GM23338 (cell line): ENCODE measurements around the gene RPS6KA5. TPM values are rescaled to one million over a fixed set of nuclear protein-coding genes. Genes with fewer than 3 reads are reported as not detected.

Source experiments
- ATAC-seq: fragments of 200-7000 bp; cut with Tn5 transposase; 3 replicates; pipeline ENCODE4 v1.9.1; 2020
- DNase-seq: peaks from one replicate; pipeline ENCODE4 v3.0.0-alpha.2; 2015; ENCODE audit warnings: low spot score
- H2AFZ ChIP-seq: fragments of 200-600 bp; sonication (generic); 2 replicates; pipeline ENCODE4 v1.8.0; 2016; ENCODE audit warnings: antibody characterized with exemption, mild to moderate bottlenecking, moderate library complexity
- H3F3A ChIP-seq: fragments of 200-600 bp; sonication (generic); replicated peaks from 2 replicates; pipeline ENCODE4 v1.8.0; 2017; ENCODE audit warnings: antibody characterized with exemption, mixed run types, low read depth
- H3K27ac ChIP-seq: fragments of 200-600 bp; sonication (generic); 2 replicates; pipeline ENCODE4 v1.6.1; 2016; ENCODE audit warnings: low read depth
- H3K27me3 ChIP-seq: fragments of 200-600 bp; sonication (generic); 2 replicates; pipeline ENCODE4 v1.8.0; 2016; ENCODE audit warnings: mild to moderate bottlenecking, mixed run types, moderate library complexity; ENCODE audit not compliant: insufficient read depth
- H3K36me3 ChIP-seq: fragments of 200-600 bp; sonication (generic); 2 replicates; pipeline ENCODE4 v1.8.0; 2016; ENCODE audit warnings: mild to moderate bottlenecking; ENCODE audit not compliant: insufficient read depth
- H3K4me1 ChIP-seq: fragments of 200-600 bp; sonication (generic); 2 replicates; pipeline ENCODE4 v1.8.0; 2016; ENCODE audit warnings: mild to moderate bottlenecking, moderate library complexity; ENCODE audit not compliant: insufficient read depth
- H3K4me2 ChIP-seq: fragments of 200-600 bp; sonication (generic); 2 replicates; pipeline ENCODE4 v1.7.1; 2017; ENCODE audit warnings: mixed run types
- H3K4me3 ChIP-seq: fragments of 200-600 bp; sonication (generic); 2 replicates; pipeline ENCODE4 v1.6.1; 2016; ENCODE audit warnings: mixed run types
- H3K79me2 ChIP-seq: fragments of 200-600 bp; sonication (generic); replicated peaks from 2 replicates; pipeline ENCODE4 v1.8.0; 2017; ENCODE audit warnings: mild to moderate bottlenecking; ENCODE audit not compliant: insufficient read depth
- H3K9me2 ChIP-seq: fragments of 200-600 bp; sonication (generic); 2 replicates; pipeline ENCODE4 v1.8.0; 2017; ENCODE audit not compliant: insufficient read depth
- H4K20me1 ChIP-seq: fragments of 200-600 bp; sonication (generic); replicated peaks from 2 replicates; pipeline ENCODE4 v1.8.0; 2017; ENCODE audit warnings: mild to moderate bottlenecking; ENCODE audit not compliant: insufficient read depth
- H3K27ac Mint-ChIP-seq: 2 replicates; pipeline ENCODE4 v1.8.0; 2020; ENCODE audit warnings: inconsistent platforms, mild to moderate bottlenecking, moderate library complexity, mixed read lengths
- H3K27me3 Mint-ChIP-seq: 3 replicates; pipeline ENCODE4 v1.8.0; 2022; ENCODE audit warnings: low read depth, mild to moderate bottlenecking, moderate library complexity, mixed read lengths, inconsistent platforms; ENCODE audit not compliant: insufficient read depth, poor library complexity
- H3K36me3 Mint-ChIP-seq: 3 replicates; pipeline ENCODE4 v1.8.0; 2021; ENCODE audit warnings: low read depth, mild to moderate bottlenecking, inconsistent platforms, moderate library complexity, mixed read lengths
- H3K4me1 Mint-ChIP-seq: 3 replicates; pipeline ENCODE4 v1.8.0; 2020; ENCODE audit warnings: mild to moderate bottlenecking, inconsistent platforms, mixed read lengths
- H3K4me3 Mint-ChIP-seq: 3 replicates; pipeline ENCODE4 v1.8.0; 2021; ENCODE audit warnings: moderate library complexity, mild to moderate bottlenecking, inconsistent platforms, mixed read lengths
- H3K9me3 Mint-ChIP-seq: 3 replicates; pipeline ENCODE4 v1.8.0; 2020; ENCODE audit warnings: moderate library complexity, mild to moderate bottlenecking, inconsistent platforms, mixed read lengths
- CTCF ChIP-seq, 2 experiments: fragments of 200-600 bp in 1 of 2; sonication (generic) in 1 of 2; conservative IDR thresholded peaks; 2 replicates each; pipeline versions ENCODE4 v1.5.1 to v1.6.1; 2016 to 2017; ENCODE audit warnings: antibody characterized with exemption in 2 of 2, low read depth in 2 of 2, mild to moderate bottlenecking in 2 of 2, moderate library complexity in 1 of 2
- EZH2 ChIP-seq: fragments of 200-600 bp; sonication (generic); IDR thresholded peaks from one replicate; pipeline ENCODE4 v1.8.0; 2017; ENCODE audit warnings: antibody characterized with exemption, mild to moderate bottlenecking, low read depth; ENCODE audit not compliant: unreplicated experiment
- POLR2AphosphoS5 ChIP-seq: IDR thresholded peaks from 2 replicates; pipeline ENCODE4 v1.6.1; 2016; ENCODE audit warnings: antibody characterized with exemption, low read depth
- ZNF462 ChIP-seq: fragments of 250-450 bp; sonication (Bioruptor Pico); IDR thresholded peaks from 2 replicates; pipeline ENCODE4 v1.5.0; 2020; ENCODE audit warnings: mild to moderate bottlenecking, moderate library complexity
- polyA plus RNA-seq: library from polyadenylated mRNA; unstranded; fragments of >200 nt; fragmentation: Nextera tagmentation; extraction: Ambion mirVana; gene quantifications from 2 replicates; pipeline ENCODE4 v1.2.1, GENCODE V29; 2016
- total RNA-seq: library from RNA; depleted of rRNA; stranded (reverse); fragments of >200 nt; shearing (Covaris generic); gene quantifications from 2 replicates; pipeline ENCODE4 v1.2.3, GENCODE V29; 2014

The RPS6KA5 gene
- total and polyA plus RNA-seq, 2 experiments from 2014 or later, result 2.1 to 2.4 TPM

GRCh38 chr14:91070572-91070971, 10.1 kb upstream of the RPS6KA5 start:
- Mint-ChIP-seq H3K27ac (no peak overlapping the region), H3K4me1 (no peaks in the 10 kb centered on the region), H3K27me3 (peaks cover 3% of the 10 kb centered on the region), H3K36me3 (no peaks in the 10 kb centered on the region), H3K9me3 (no peaks in the 10 kb centered on the region; the same call in 2 of the 3 replicates), H3K4me3 (no peak overlapping the region)
- no peaks in the 10 kb centered on the region for H3K36me3 ChIP-seq
- H3K27ac ChIP-seq, result no peak overlapping the region
- no peaks in the 10 kb centered on the region for H3K4me1 ChIP-seq
- no peaks in the 10 kb centered on the region for H3F3A ChIP-seq
- no peaks in the 10 kb centered on the region for H3K9me2 ChIP-seq
- H4K20me1 ChIP-seq, result no peaks in the 10 kb centered on the region
- DNase-seq, result no peak
- H3K79me2 ChIP-seq, result no peaks in the 10 kb centered on the region
- no peak for ATAC-seq
- no peak overlapping the region for H2AFZ ChIP-seq
- H3K27me3 ChIP-seq, result no peaks in the 10 kb centered on the region
- H3K4me3 ChIP-seq, result no peak overlapping the region
- TF ChIP-seq ZNF462, result no peak
- TF ChIP-seq POLR2AphosphoS5, result no peak
- no peak for TF ChIP-seq EZH2
- no peak overlapping the region for H3K4me2 ChIP-seq

- no peaks in the 10 kb centered on the region for H3K27me3 ChIP-seq
- H3K27ac ChIP-seq, result no peak overlapping the region
- no peaks in the 10 kb centered on the region for H3F3A ChIP-seq
- H3K27ac Mint-ChIP-seq, result no peak overlapping the region
- no peak overlapping the region for H2AFZ ChIP-seq
- H3K79me2 ChIP-seq, result no peaks in the 10 kb centered on the region
- no peaks in the 10 kb centered on the region for H3K36me3 ChIP-seq
- no peak overlapping the region for H3K4me3 Mint-ChIP-seq
- ATAC-seq (no peak), DNase-seq (no peak)
- no peak overlapping the region for H3K4me2 ChIP-seq
- no peaks in the 10 kb centered on the region for H3K36me3 Mint-ChIP-seq
- no peaks in the 10 kb centered on the region for H3K4me1 ChIP-seq
- no peak overlapping the region for H3K4me3 ChIP-seq
- peaks cover 2% of the 10 kb centered on the region for H3K27me3 Mint-ChIP-seq
- H3K9me2 ChIP-seq, result no peaks in the 10 kb centered on the region
- H3K9me3 Mint-ChIP-seq, result no peaks in the 10 kb centered on the region; the same call in 2 of the 3 replicates
- H4K20me1 ChIP-seq, result no peaks in the 10 kb centered on the region
- H3K4me1 Mint-ChIP-seq, result no peaks in the 10 kb centered on the region
- no peak for TF ChIP-seq EZH2
- no peak for TF ChIP-seq ZNF462
- TF ChIP-seq CTCF (conservative IDR thresholded peaks at IDR 0.05; ENCODE audit: low read depth in 2 of 2), result no peak
Observed at GRCh38 chr14:91068642-91069041, 8.2 kb upstream of the RPS6KA5 start.
